Sciatic nerve (tissue), 2 donors: ENCODE measurements around the gene USP6. TPM values are rescaled to one million over a fixed set of nuclear protein-coding genes. Genes with fewer than 3 reads are reported as not detected.
"Not testable (repeated sequence)": the region's sequence is repeated elsewhere in the genome, so short reads cannot be mapped to it uniquely, and the experiment has no call there.

ENCODE experiments used
- ATAC-seq: fragments of 200-7000 bp; cut with Tn5 transposase; one replicate; pipeline ENCODE4 v1.9.1; 2020; ENCODE audit warnings: mild to moderate bottlenecking, moderate library complexity
- DNase-seq: peaks from one replicate; pipeline ENCODE4 v3.0.0-alpha.2; 2020; ENCODE audit warnings: low spot score
- intact Hi-C: fragments of 100-400 bp; cut with DNase I; formaldehyde crosslinking; loops from one replicate; pipeline ENCODE4 v1.14.2; 2022
- total RNA-seq: library from RNA; stranded (reverse); fragmentation: NEBNext Ultra II Directional; extraction: Animal tissue kit (Norgen Biotek cat#: 25700); gene quantifications from one replicate; pipeline ENCODE4 v1.2.1, GENCODE V29; 2021
- donor health status: DM: no; HTN: no; CAD: no.
- donor health status: DM: no; HTN: no; CAD: no.

Gene USP6
- total RNA-seq, 1 donor from 2014 or later, result 0.31 TPM

GRCh38 chr17:5175027-5175426, 59.2 kb downstream of the USP6 start:
- ATAC-seq, DNase-seq, intact Hi-C loops: not testable (repeated sequence)

DNA sequence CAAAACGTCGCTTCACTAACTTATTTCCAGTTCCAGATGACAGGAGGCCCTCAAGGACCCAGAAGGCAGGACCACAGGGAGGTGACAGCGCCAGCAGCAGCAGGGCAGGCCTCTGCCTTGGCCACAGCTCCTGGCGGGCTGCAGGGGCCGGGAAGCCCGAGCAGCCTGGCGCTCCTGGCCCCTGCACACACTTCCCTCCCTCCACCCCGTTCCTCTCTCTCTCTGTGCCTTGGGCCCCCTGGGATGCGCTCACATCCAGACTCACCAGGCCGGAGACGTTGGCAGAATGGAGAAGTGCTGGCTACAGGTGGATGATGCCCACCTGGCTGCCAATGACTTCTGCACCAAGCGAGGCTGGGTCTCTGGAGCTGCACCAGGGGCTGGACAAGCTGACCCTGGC, 63.2 kb downstream of the USP6 start:
- ATAC-seq (no peak), DNase-seq (no peak)
- intact Hi-C loops, result no loop called here

GRCh38 chr17:5181509-5182305, 65.9 kb downstream of the USP6 start:
- no peak for ATAC-seq
- no peak for DNase-seq
- intact Hi-C loops, result no loop called here

DNA sequence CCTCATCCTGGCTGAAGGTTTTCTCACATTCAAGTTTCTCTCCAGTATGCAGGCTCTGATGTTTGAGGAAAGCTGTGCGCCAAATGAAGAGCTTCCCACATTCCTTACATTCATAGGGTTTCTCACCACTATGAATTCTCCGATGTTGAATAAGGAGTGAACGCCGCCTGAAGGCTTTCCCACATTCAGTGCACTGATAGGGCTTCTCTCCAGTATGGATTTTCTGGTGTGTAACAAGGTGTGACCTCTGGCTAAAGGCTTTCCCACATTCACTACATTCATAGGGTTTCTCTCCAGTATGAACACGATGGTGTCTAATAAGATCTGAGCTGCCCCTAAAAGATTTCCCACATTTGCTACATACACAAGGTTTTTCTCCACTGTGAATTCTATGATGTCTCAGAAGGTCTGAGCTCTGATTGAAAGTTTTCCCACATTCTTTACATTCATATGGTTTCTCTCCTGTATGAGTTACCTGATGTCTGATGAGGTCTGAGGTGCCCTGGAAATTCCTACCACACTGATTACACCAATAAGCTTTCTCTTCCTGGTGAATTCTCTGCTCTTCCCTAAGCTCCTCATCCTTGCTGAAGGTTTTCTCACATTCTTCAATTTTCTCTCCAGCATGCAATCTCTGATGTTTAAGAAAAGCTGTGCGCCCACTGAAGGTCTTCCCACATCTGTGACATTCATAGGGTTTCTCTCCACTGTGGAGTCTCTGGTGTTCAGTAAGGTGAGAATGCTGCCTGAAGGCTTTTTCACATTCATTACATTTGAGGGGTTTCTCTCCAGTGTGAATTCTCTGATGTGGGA, 67.0 kb downstream of the USP6 start:
- no peak for DNase-seq
- intact Hi-C loops, result no loop called here
- ATAC-seq, result no peak

DNA sequence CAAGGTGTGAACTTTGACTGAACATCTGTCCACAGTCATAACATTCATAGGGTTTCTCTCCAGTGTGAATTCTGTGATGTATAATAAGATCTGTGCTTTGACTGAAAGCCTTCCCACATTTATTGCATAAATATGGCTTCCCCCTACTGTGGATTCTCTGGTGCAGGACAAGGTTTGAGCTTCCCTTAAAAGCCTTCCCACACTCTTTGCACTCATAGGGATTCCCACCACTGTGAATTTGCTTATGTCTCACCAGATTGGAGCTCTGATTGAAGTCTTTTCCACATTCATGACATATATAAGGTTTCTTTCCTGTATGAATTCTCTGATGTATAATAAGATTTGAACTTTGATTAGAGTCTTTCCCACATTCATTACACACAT, 67.6 kb downstream of the USP6 start:
- ATAC-seq, result no peak
- intact Hi-C loops, result no loop called here

DNA sequence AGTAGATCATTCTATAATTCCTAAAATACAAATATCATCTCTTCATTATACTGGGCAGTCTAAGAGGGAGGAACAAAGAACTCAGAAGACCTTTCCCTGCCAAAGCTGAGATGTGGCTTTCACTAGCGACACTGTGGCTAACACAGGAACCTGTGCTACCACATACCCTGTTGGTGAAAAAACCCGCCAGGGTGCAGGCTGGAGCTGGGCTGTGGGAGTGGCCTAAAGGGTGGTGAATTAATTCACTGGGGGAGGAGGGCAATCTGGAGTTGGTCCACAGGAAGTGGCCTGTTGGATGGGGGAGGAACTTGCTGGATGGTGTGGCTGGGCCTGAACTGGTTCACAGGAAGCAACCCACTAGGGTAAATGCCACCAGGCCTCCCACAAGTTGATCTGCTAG, 68.5 kb downstream of the USP6 start:
- intact Hi-C loops, result no loop called here
- ATAC-seq (no peak), DNase-seq (no peak)

More for the DNA sequence above, 67.6 kb downstream of the USP6 start:
- no peak for DNase-seq

DNA sequence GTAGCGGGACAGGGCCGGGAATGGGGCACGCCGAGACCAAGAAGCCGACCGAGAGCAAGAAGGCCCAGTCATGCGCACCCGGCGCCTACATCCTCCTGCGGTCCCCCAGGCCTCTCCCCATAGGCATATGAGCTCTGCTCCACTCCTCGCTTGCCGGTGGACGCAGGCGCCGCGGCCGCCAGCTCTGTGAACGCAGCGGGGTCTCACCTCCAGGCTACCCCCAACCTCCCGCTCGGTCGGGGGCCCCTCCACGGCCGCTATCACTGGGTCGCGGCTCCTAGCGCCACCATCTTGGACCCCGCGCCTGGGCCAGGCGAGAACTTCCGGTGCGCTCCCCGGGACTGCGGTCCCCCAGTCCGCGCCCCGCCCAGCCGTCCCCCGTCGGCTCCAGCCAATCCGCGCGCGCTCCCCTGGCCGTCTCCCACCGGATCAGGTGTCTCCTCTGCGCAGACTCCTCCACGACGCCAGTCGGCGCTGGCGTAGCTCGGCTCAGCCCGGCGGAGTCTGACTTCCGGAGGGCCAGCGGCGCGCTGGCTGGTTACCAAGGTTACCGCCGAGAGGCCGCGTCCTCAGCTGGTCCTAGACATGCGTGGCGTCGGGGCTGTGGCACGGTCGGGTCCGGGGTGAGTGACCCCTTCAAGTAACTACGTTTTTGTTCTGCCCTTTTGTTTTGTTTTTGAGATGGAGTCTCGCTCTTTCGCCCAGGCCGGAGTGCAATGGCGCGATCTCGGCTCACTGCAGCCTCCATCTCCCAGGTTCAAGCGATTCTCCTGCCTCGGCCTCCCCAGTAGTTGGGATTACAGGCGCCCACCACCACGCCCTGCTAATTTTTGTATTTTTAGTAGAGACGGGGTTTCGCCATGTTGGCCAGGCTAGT, 75.9 kb downstream of the USP6 start, which contains the start of gene ZNF594:
ZNF594 (minus strand) TSS at position 328 of the 877 bp plus-strand sequence. CDS start 7,612 bp downstream, outside the sequence.
- intact Hi-C loops, result no loop called here
- ATAC-seq, result peak; percentile 100
- DNase-seq, result peak; percentile 97

DNA sequence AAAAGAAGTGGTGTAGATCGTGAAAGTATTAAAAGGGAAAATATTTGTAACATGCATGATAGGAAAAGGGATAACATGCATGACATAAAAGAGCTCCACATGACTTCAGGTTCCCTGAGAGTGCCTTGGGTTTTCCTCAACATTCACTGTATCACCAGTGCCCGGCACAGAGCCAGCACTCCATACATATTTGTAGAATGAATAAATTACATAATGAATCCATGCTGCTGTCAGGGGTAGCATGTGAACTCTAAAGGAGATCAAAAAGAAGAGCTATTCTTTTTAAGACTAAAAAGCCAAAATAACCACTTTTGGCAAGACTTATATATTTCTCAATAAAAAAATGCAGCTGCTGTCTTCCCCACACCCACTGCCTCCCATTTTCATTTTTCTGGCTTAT, 78.5 kb downstream of the USP6 start:
- intact Hi-C loops, result no loop called here
- ATAC-seq (no peak), DNase-seq (no peak)

DNA sequence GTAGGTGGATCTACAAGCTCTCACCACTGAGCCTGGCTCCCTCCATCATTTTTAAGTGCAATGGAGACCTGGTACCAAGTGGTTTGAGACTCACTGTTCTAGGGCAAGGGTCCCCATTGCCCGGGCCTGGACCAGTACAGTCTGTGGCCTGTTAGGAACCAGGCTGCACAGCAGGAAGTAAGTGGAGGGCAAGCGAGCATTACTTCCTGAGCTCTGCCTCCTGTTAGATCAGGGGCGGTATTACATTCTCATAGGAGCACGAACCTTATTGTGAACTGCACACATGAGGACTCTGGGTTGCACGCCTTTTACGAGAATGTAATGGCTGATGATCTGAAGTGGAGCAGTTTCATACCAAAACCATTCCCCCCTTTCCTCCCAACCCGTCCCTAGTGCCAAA, 82.6 kb downstream of the USP6 start:
- DNase-seq, result no peak
- ATAC-seq, result no peak
- intact Hi-C loops, result no loop called here

GRCh38 chr17:5200360-5200759, 84.5 kb downstream of the USP6 start:
- intact Hi-C loops, result no loop called here
- DNase-seq (no peak), ATAC-seq (no peak)

DNA sequence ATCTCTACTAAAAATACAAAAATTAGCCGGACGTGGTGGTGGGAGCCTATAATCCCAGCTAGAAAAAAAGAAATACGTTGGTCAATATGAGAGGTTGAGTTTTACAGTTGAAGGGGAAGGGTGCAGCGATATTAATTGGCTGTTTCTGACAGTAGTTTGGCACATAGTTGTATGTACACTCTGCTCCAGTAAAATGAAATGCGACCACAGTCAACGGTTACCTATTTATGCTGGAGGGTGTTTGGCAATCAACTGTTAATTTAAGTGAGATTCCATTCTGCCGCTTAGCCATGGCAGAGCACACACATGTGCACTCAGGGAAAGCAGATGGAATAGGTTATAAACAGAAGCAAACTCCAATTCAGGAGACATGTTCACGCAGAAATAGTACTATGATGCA, 85.2 kb downstream of the USP6 start:
- intact Hi-C loops, result no loop called here
- ATAC-seq, result no peak
- DNase-seq, result no peak

- ATAC-seq (no peak), DNase-seq (no peak)
- intact Hi-C loops, result no loop called here
Measured at GRCh38 chr17:5203178-5203907, 87.5 kb downstream of the USP6 start.

GRCh38 chr17:5203908-5204294, 88.1 kb downstream of the USP6 start:
- ATAC-seq (no peak), DNase-seq (no peak)
- intact Hi-C loops, result no loop called here

- no peak for ATAC-seq
- intact Hi-C loops, result no loop called here
- no peak for DNase-seq
Measured at GRCh38 chr17:5209396-5209795, 93.6 kb downstream of the USP6 start.

DNA sequence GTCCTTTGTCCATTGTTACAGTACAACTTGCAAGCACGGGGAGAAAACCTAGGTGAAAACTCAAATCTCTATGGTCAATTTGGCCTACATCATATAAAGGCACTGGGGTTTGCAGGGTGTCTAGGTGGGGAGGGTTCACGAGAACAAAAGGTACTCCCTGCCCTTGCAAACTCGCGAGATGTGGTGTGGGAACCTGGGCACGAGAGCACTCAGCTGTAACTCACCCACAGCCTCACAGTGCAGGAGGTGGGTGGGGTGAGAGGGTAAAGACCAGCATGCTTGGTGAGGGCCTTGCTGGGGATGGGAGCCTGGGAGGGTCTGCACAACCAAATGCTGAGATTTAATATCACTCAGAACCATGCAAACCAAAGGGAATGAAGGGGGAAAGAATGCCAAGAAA, 94.3 kb downstream of the USP6 start:
- intact Hi-C loops, result no loop called here
- DNase-seq (no peak), ATAC-seq (no peak)

- ATAC-seq, result peak; percentile 62
- no peak for DNase-seq
- intact Hi-C loops, result no loop called here
Measured at GRCh38 chr17:5210614-5211252, 94.9 kb downstream of the USP6 start.

- no peak for DNase-seq
- peak; percentile 64 for ATAC-seq
- intact Hi-C loops, result no loop called here
Measured at GRCh38 chr17:5211458-5211857, 95.6 kb downstream of the USP6 start.

DNA sequence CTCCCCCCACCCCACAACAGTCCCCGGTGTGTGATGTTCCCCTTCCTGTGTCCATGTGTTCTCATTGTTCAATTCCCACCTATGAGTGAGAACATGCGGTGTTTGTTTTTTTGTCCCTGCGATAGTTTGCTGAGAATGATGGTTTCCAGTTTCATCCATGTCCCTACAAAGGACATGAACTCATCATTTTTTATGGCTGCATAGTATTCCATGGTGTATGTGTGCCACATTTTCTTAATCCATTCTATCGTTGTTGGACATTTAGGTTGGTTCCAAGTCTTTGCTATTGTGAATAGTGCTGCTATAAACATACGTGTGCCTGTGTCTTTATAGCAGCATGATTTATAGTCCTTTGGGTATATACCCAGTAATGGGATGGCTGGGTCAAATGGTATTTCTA, 101.7 kb downstream of the USP6 start:
- ATAC-seq, intact Hi-C loops: not testable (repeated sequence)

More for the DNA sequence above, 101.7 kb downstream of the USP6 start:
- DNase-seq, result not testable (repeated sequence)
